HepG2 (cell line): ENCODE measurements around the gene WNK1. TPM values are rescaled to one million over a fixed set of nuclear protein-coding genes. Genes with fewer than 3 reads are reported as not detected.
A peak's percentile ranks its signal among the peaks of the same experiment; 100 is the strongest.

Source experiments
- ELF4 ChIP-seq: sonication (generic); formaldehyde crosslinking; IDR thresholded peaks from 2 replicates; pipeline ENCODE4 v1.5.0; 2020; ENCODE audit warnings: missing genetic modification reagents, mild to moderate bottlenecking, moderate library complexity, borderline replicate concordance
- HHEX ChIP-seq: IDR thresholded peaks from 2 replicates; pipeline ENCODE4 v1.6.1; 2016; ENCODE audit warnings: control low read depth
- PHF5A ChIP-seq: IDR thresholded peaks from one replicate; pipeline ENCODE4 v1.6.1; 2018; ENCODE audit warnings: low read depth, missing genetic modification reagents; ENCODE audit not compliant: unreplicated experiment
- RAD51 ChIP-seq: fragments of 450-650 bp; IDR thresholded peaks from 2 replicates; pipeline ENCODE4 v1.6.1; 2016; ENCODE audit warnings: borderline replicate concordance
- REPIN1 ChIP-seq: sonication (generic); formaldehyde crosslinking; IDR thresholded peaks from 2 replicates; pipeline ENCODE4 v1.8.0; 2022; ENCODE audit warnings: missing genetic modification reagents, low read depth, mild to moderate bottlenecking, borderline replicate concordance
- SATB2 ChIP-seq: sonication (generic); formaldehyde crosslinking; IDR thresholded peaks from 2 replicates; pipeline ENCODE4 v1.5.0; 2020; ENCODE audit warnings: missing genetic modification reagents
- TCF7L2 ChIP-seq: IDR thresholded peaks from 2 replicates; pipeline ENCODE4 v1.6.1; 2011; ENCODE audit warnings: mild to moderate bottlenecking, low read depth, low read length, moderate library complexity
- YY1 ChIP-seq: IDR thresholded peaks from 2 replicates; pipeline ENCODE4 v1.6.1; 2011; ENCODE audit warnings: low read length, low read depth, moderate library complexity, mild to moderate bottlenecking; ENCODE audit not compliant: insufficient read depth, insufficient replicate concordance
- ZFP36 ChIP-seq: fragments of 150-350 bp; IDR thresholded peaks from 2 replicates; pipeline ENCODE4 v1.6.1; 2018; ENCODE audit warnings: borderline replicate concordance, low read length, low read depth; ENCODE audit not compliant: partially characterized antibody
- ZFP37 ChIP-seq: sonication (generic); formaldehyde crosslinking; IDR thresholded peaks from 2 replicates; pipeline ENCODE4 v1.4.0; 2020; ENCODE audit warnings: missing genetic modification reagents, borderline replicate concordance
- ZFY ChIP-seq: sonication (generic); formaldehyde crosslinking; IDR thresholded peaks from 2 replicates; pipeline ENCODE4 v1.4.0; 2020; ENCODE audit warnings: missing genetic modification reagents
- ZNF101 ChIP-seq: sonication (generic); formaldehyde crosslinking; IDR thresholded peaks from 2 replicates; pipeline ENCODE4 v1.4.0; 2020; ENCODE audit warnings: mild to moderate bottlenecking, low read depth, missing genetic modification reagents, borderline replicate concordance
- ZNF274 ChIP-seq: sonication (generic); formaldehyde crosslinking; IDR thresholded peaks from 2 replicates; pipeline ENCODE4 v1.5.1; 2020; ENCODE audit warnings: mild to moderate bottlenecking, missing genetic modification reagents
- ZNF333 ChIP-seq: sonication (generic); formaldehyde crosslinking; IDR thresholded peaks from 2 replicates; pipeline ENCODE4 v1.4.0; 2020; ENCODE audit warnings: mild to moderate bottlenecking, missing genetic modification reagents, borderline replicate concordance
- ZNF75D ChIP-seq: sonication (generic); formaldehyde crosslinking; IDR thresholded peaks from 2 replicates; pipeline ENCODE4 v1.8.1; 2023; ENCODE audit warnings: missing genetic modification reagents, mild to moderate bottlenecking, borderline replicate concordance
- ZNF777 ChIP-seq: sonication (generic); formaldehyde crosslinking; IDR thresholded peaks from 2 replicates; pipeline ENCODE4 v1.4.0; 2020; ENCODE audit warnings: missing genetic modification reagents
- ZSCAN31 ChIP-seq: sonication (generic); formaldehyde crosslinking; IDR thresholded peaks from 2 replicates; pipeline ENCODE4 v1.5.0; 2020; ENCODE audit warnings: low read depth, mild to moderate bottlenecking, missing genetic modification reagents
- polyA plus RNA-seq, 8 experiments: library from polyadenylated mRNA; depleted of rRNA in 3 of 8; stranded (reverse) in 7 of 8; unstranded in 1 of 8; fragments of >200 nt; fragmentation: Illumina TruSeq in 4 of 8; extraction: Trizol in 4 of 8; gene quantifications; 2 replicates each; pipeline versions ENCODE4 v1.2.1 to v1.2.3, GENCODE V29; 2011 to 2016; ENCODE audit warnings: low read depth in 4 of 8, missing spikeins in 1 of 8, mixed read lengths in 1 of 8; ENCODE audit not compliant: insufficient read depth in 1 of 8
- total RNA-seq, 5 experiments: library from RNA; depleted of rRNA; stranded (reverse); fragments of >200 nt; fragmentation: Illumina TruSeq; extraction: Trizol; gene quantifications; 2 replicates each; pipeline ENCODE4 v1.2.3, GENCODE V29; 2016; ENCODE audit warnings: low read depth in 1 of 5
- TF ChIP-seq, protein P1 (sequence below): IDR thresholded peaks from 2 replicates; pipeline ENCODE4 v1.6.1; 2016; ENCODE audit warnings: missing compliant biosample characterization, missing genetic modification reagents, borderline replicate concordance
- TF ChIP-seq, protein P2 (sequence below): sonication (generic); formaldehyde crosslinking; IDR thresholded peaks from 2 replicates; pipeline ENCODE4 v1.5.0; 2020; ENCODE audit warnings: mild to moderate bottlenecking, missing genetic modification reagents
- TF ChIP-seq, protein P3 (sequence below): sonication (generic); formaldehyde crosslinking; IDR thresholded peaks from 2 replicates; pipeline ENCODE4 v1.8.1; 2023; ENCODE audit warnings: missing genetic modification reagents, inconsistent platforms, borderline replicate concordance
- TF ChIP-seq, protein P4 (sequence below): sonication (generic); formaldehyde crosslinking; IDR thresholded peaks from 2 replicates; pipeline ENCODE4 v1.4.0; 2020; ENCODE audit warnings: mild to moderate bottlenecking, missing genetic modification reagents
- TF ChIP-seq, protein P5 (sequence below): sonication (generic); formaldehyde crosslinking; IDR thresholded peaks from 2 replicates; pipeline ENCODE4 v1.5.0; 2020; ENCODE audit warnings: missing genetic modification reagents
- TF ChIP-seq, protein P6 (sequence below): sonication (generic); formaldehyde crosslinking; IDR thresholded peaks from 2 replicates; pipeline ENCODE4 v1.4.0; 2020; ENCODE audit warnings: mild to moderate bottlenecking, missing genetic modification reagents

The WNK1 gene
- total and polyA plus RNA-seq, 2 of the 13 experiments (the other 11 are each of a cell fraction or from before 2014, with no cell fraction given), result 31.1 to 54.8 TPM

DNA sequence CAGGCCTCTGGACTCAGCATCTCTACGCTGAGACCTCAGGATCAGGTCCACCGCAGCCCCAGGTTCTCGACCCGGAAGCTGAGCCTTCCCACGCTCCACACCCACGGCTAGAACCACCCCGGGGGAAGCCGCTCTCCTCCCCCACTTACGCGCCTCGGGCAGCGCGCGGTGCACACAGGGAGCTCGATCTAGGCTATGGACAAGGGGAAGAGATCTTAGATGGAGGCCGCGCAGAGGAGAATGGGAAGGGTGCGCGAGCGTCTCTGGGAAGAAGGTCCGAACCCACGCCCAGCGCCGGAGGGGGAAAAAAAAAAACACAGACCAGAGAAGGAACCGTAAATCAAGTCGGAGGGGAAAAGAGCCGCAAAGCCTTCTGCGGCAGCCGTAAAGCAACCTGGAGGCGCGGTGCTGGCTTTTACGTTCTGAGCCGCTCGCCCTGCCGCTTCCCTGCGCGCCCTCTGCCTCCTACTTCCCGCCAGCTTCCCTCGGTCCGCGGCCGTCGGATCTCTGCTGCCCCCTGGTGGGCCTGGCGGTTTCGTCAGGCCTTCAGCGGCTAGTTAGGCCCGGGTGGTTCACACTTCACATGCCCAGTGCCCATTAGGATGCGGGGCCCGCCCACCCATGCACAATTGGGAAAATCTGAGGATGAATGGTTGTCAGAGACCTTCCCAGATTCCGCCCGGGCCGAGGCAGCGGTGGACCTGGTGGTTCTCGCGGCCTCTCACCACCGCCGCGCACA lies 197.2 kb downstream of the WNK1 start, which contains the start of gene RAD52 (continued):
- TF ChIP-seq, protein P1, sequence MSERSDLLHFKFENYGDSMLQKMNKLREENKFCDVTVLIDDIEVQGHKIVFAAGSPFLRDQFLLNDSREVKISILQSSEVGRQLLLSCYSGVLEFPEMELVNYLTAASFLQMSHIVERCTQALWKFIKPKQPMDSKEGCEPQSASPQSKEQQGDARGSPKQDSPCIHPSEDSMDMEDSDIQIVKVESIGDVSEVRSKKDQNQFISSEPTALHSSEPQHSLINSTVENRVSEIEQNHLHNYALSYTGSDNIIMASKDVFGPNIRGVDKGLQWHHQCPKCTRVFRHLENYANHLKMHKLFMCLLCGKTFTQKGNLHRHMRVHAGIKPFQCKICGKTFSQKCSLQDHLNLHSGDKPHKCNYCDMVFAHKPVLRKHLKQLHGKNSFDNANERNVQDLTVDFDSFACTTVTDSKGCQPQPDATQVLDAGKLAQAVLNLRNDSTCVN (CRISPR knock-in tag), result 0 out of 2 replicates have a peak, but pooled peaks have one; percentile 12
- TF ChIP-seq TCF7L2 (no peak), ZNF101 (no peak), ZNF333 (CRISPR knock-in tag) (no peak; the same call in 1 of the 2 replicates), HHEX (CRISPR knock-in tag) (no peak), ZFP36 (no peak), REPIN1 (CRISPR knock-in tag) (peak; percentile 97), SATB2 (no peak), ELF4 (no peak), ZSCAN31 (CRISPR knock-in tag) (peak; percentile 54; the same call in 1 of the 2 replicates), ZNF75D (CRISPR knock-in tag) (no peak), ZFP37 (CRISPR knock-in tag) (no peak), ZNF274 (CRISPR knock-in tag) (no peak), YY1 (peak; percentile 63), RAD51 (no peak), PHF5A (CRISPR knock-in tag) (no peak), ZNF777 (CRISPR knock-in tag) (peak; percentile 28; the same call in 1 of the 2 replicates), ZFY (CRISPR knock-in tag) (peak; percentile 96)
- TF ChIP-seq, protein P2, sequence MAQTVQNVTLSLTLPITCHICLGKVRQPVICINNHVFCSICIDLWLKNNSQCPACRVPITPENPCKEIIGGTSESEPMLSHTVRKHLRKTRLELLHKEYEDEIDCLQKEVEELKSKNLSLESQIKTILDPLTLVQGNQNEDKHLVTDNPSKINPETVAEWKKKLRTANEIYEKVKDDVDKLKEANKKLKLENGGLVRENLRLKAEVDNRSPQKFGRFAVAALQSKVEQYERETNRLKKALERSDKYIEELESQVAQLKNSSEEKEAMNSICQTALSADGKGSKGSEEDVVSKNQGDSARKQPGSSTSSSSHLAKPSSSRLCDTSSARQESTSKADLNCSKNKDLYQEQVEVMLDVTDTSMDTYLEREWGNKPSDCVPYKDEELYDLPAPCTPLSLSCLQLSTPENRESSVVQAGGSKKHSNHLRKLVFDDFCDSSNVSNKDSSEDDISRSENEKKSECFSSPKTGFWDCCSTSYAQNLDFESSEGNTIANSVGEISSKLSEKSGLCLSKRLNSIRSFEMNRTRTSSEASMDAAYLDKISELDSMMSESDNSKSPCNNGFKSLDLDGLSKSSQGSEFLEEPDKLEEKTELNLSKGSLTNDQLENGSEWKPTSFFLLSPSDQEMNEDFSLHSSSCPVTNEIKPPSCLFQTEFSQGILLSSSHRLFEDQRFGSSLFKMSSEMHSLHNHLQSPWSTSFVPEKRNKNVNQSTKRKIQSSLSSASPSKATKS, result no peak
- TF ChIP-seq, protein P3, sequence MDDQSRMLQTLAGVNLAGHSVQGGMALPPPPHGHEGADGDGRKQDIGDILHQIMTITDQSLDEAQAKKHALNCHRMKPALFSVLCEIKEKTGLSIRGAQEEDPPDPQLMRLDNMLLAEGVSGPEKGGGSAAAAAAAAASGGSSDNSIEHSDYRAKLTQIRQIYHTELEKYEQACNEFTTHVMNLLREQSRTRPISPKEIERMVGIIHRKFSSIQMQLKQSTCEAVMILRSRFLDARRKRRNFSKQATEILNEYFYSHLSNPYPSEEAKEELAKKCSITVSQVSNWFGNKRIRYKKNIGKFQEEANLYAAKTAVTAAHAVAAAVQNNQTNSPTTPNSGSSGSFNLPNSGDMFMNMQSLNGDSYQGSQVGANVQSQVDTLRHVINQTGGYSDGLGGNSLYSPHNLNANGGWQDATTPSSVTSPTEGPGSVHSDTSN (CRISPR knock-in tag), result no peak
- TF ChIP-seq, protein P4, sequence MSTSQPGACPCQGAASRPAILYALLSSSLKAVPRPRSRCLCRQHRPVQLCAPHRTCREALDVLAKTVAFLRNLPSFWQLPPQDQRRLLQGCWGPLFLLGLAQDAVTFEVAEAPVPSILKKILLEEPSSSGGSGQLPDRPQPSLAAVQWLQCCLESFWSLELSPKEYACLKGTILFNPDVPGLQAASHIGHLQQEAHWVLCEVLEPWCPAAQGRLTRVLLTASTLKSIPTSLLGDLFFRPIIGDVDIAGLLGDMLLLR (CRISPR knock-in tag), result 0 out of 2 replicates have a peak, but pooled peaks have one; percentile 43
- TF ChIP-seq, protein P5, sequence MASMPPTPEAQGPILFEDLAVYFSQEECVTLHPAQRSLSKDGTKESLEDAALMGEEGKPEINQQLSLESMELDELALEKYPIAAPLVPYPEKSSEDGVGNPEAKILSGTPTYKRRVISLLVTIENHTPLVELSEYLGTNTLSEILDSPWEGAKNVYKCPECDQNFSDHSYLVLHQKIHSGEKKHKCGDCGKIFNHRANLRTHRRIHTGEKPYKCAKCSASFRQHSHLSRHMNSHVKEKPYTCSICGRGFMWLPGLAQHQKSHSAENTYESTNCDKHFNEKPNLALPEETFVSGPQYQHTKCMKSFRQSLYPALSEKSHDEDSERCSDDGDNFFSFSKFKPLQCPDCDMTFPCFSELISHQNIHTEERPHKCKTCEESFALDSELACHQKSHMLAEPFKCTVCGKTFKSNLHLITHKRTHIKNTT (CRISPR knock-in tag), result no peak
- TF ChIP-seq, protein P6, sequence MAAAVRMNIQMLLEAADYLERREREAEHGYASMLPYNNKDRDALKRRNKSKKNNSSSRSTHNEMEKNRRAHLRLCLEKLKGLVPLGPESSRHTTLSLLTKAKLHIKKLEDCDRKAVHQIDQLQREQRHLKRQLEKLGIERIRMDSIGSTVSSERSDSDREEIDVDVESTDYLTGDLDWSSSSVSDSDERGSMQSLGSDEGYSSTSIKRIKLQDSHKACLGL (CRISPR knock-in tag), result peak; percentile 42; the same call in 1 of the 2 replicates
